Renal pelvis (tissue), 12 donors: Measurements from ENCODE around the gene KRTAP4-2. TPM values are rescaled to one million over a fixed set of nuclear protein-coding genes. Genes with fewer than 3 reads are reported as not detected.
"Not testable (repeated sequence)": the region's sequence is repeated elsewhere in the genome, so short reads cannot be mapped to it uniquely, and the experiment has no call there.

Source experiments
- DNase-seq: peaks from one replicate; pipeline ENCODE4 v3.0.0-alpha.2; 2013
- long read RNA-seq, 16 experiments: transcript quantifications; one replicate each; lab custom pipeline, GENCODE V29; 2026
- polyA plus RNA-seq, 3 donors: library from polyadenylated mRNA; unstranded; fragments of 120-200 nt; gene quantifications; one replicate each; pipeline ENCODE4 v1.2.1, GENCODE V29; 2013; ENCODE audit not compliant: insufficient read length in 3 of 3

Gene KRTAP4-2
- not detected for polyA plus RNA-seq
- long read RNA-seq, donor 1: 0 reads
- long read RNA-seq, donor 2: 0 reads
- long read RNA-seq, donor 3: 0 reads
- long read RNA-seq, donor 4: 0 reads
- long read RNA-seq, donor 5: 0 reads
- long read RNA-seq, donor 6: 0 reads
- long read RNA-seq, donor 7: 0 reads
- long read RNA-seq, donor 8: 0 reads
- long read RNA-seq, donor 9: 0 reads
- long read RNA-seq, donor 10: 0 reads
- long read RNA-seq, donor 11: 0 reads
- long read RNA-seq, donor 12: 0 reads
- long read RNA-seq, donor 13: 0 reads
- long read RNA-seq, donor 14: 0 reads
- long read RNA-seq, donor 15: 0 reads
- long read RNA-seq, donor 16: 0 reads

- DNase-seq: no peak
These were observed at the start of gene KRTAP4-2 for GRCh38 chr17:41177727-41178271. KRTAP4-2 (minus strand) TSS chr17:41178221; CDS start chr17:41178164, 57 bp downstream.

DNA sequence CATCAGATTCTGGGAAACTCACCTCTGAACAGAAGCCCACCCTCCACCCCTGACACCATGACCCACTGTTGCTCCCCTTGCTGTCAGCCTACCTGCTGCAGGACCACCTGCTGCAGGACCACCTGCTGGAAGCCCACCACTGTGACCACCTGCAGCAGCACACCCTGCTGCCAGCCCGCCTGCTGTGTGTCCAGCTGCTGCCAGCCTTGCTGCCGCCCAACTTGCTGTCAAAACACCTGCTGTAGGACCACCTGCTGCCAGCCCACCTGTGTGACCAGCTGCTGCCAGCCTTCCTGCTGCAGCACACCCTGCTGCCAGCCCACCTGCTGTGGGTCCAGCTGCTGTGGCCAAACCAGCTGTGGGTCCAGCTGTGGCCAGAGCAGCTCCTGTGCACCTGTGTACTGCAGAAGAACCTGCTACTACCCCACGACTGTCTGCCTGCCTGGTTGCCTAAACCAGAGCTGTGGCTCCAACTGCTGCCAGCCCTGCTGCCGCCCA lies 48.6 kb upstream of the KRTAP4-2 start, which contains the start of gene KRTAP9-2:
TSS of gene KRTAP9-2 (plus strand) at position 51 of the 498 bp plus-strand sequence. CDS start at position 58, 7 bp downstream.
- DNase-seq: not testable (repeated sequence)

GRCh38 chr17:41226051-41226450 lies 48.0 kb upstream of the KRTAP4-2 start:
- DNase-seq: no peak

DNA sequence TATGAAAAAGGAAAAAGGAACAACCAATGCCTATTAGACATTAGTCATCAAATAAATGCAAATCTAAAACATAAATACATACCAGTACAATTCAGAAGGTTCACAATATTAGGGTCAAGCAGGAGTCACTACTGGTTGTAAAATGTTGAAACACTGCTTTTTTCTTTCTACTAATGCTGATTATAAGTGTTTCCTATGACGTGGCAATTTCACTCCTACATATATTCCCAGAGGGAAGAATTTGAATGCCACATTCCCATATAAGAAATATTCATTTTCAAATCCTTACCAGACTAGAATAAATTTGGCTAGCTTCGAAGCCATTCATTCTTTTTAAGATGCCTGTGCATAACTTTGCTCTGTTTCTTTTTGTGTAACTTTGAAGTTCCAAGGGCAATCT lies 45.8 kb upstream of the KRTAP4-2 start:
- DNase-seq: no peak

- no peak for DNase-seq
These were observed 37.7 kb upstream of the KRTAP4-2 start for GRCh38 chr17:41215681-41216080.

DNA sequence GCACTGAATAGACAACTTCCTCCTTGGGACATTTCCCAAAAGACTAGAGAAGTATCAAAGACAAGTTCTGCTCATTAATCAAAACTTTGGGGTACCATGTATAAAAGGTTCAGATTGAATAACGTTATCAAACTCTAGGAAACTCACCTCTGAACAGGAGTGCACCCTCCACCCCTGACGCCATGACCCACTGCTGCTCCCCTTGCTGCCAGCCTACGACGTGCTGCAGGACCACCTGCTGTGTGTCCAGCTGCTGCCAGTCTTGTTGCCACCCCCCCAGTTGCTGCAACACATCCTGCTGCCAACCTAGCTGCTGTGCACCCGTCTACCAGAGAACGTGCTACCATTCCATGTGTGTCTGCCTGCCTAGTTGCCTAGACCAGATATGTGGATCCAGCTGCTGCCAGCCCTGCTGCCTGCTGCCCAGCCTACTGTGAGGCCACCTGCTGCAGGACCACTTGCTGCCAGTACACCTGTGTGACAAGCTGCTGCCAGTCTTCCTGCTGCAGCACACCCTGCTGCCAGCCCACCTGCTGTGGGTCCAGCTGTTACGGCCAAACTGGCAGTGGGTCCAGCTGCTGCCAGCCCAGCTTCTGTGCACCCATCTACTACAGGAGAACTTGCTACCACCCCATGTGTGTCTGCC lies 34.6 kb upstream of the KRTAP4-2 start:
- no peak for DNase-seq

GRCh38 chr17:41211845-41212466 lies 33.9 kb upstream of the KRTAP4-2 start:
- no peak for DNase-seq

GRCh38 chr17:41199421-41200078 lies 21.5 kb upstream of the KRTAP4-2 start:
- DNase-seq: no peak

DNA sequence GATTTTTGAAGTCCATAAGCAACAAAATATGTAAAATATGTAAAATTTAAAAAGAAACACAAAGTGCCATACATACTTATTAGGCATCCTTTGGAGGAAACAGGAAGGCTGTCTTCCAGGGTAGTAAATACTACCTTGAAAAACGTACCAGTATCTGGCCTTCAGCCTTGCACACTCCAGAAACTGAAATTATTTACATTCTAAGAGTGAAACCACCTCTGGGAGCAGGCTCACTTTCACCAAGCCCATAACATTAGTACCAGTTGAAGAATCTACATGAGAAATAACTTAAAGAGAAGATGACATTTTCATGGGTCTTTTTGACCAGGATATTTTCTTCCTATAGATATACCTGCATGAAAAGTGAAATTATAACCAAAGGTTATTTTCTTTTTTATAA lies 18.0 kb upstream of the KRTAP4-2 start:
- DNase-seq: no peak

- no peak for DNase-seq
These were observed 12.3 kb upstream of the KRTAP4-2 start for GRCh38 chr17:41190328-41190727.

DNA sequence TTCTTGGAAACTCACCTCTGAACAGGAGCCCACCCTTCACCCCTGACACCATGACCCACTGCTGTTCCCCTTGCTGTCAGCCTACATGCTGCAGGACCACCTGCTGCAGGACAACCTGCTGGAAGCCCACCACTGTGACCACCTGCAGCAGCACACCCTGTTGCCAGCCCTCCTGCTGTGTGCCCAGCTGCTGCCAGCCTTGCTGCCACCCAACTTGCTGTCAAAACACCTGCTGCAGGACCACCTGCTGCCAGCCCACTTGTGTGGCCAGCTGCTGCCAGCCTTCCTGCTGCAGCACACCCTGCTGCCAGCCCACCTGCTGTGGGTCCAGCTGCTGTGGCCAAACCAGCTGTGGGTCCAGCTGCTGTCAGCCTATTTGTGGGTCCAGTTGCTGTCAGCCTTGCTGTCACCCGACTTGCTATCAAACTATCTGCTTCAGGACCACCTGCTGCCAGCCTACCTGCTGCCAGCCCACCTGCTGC lies 11.9 kb upstream of the KRTAP4-2 start, which contains the start of gene KRTAP9-1:
TSS of gene KRTAP9-1 (plus strand) at position 51 of the 482 bp plus-strand sequence. CDS start at position 51, 0 bp downstream.
- DNase-seq: not testable (repeated sequence)

DNA sequence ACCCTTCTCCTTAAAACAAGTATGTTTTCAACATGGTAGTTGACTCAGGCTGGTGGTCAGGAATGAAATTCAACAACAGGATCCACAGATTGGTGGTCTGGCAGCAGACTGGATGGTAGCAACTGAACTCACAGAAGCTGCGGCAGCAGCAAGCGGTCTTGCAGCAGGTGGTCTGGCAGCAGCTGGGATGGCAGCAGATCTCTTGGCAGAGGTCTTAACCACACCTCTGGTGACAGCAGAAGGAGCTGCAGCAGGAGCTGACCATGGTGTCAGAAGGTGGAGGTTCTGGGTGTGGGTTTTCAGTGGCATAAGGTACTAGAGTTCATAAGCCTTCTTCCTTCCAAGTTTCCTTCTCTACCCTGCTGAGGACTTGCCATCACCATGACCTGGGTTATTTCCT lies 8.9 kb upstream of the KRTAP4-2 start:
- no peak for DNase-seq

GRCh38 chr17:41185001-41185400 lies 7.0 kb upstream of the KRTAP4-2 start:
- DNase-seq: no peak

DNA sequence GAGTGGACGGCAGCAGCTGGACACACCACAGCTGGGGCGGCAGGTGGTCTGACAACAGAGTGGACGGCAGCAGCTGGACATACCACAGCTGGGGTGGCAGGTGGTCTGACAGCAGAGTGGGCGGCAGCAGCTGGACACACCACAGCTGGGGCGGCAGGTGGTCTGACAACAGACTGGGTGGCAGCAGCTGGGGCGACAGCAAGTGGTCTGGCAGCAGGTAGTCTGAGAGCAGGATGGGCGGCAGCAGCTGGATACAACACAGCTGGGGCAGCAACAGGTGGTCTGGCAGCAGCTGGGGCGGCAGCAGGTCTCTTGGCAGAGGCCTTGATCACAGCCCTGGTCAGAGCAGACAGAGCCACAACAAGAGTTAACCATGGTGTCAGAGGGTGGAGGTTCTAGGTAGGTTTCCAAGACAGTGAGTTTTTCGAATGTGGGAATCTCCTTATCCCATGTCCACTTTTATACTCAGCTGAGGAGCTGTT lies 6.5 kb upstream of the KRTAP4-2 start, which contains the start of gene KRTAP4-1:
TSS of gene KRTAP4-1 (minus strand) at position 432 of the 482 bp plus-strand sequence. CDS start at position 375, 57 bp downstream.
- DNase-seq: no peak

GRCh38 chr17:41178843-41179616 lies 1.0 kb upstream of the KRTAP4-2 start:
- DNase-seq: no peak

DNA sequence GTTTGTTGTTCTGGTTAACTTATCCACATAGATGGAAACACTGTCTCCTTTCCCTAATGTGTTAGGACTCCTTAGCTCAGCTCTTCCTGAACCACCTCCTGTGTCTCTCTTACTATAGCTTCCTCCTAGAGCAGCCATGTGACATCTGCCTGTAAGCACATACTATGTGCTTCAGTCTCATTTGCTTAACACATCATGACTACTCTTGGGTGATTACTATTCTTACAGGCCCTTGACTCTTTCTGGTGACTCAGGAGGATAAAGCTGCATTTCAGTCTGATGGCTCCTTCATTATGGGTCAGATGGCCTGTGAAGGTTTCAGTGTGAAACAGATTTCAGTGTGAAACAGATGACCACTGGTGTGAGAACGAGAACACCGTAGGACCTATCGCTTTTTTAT lies 320 bp upstream of the KRTAP4-2 start:
- DNase-seq: no peak

DNA sequence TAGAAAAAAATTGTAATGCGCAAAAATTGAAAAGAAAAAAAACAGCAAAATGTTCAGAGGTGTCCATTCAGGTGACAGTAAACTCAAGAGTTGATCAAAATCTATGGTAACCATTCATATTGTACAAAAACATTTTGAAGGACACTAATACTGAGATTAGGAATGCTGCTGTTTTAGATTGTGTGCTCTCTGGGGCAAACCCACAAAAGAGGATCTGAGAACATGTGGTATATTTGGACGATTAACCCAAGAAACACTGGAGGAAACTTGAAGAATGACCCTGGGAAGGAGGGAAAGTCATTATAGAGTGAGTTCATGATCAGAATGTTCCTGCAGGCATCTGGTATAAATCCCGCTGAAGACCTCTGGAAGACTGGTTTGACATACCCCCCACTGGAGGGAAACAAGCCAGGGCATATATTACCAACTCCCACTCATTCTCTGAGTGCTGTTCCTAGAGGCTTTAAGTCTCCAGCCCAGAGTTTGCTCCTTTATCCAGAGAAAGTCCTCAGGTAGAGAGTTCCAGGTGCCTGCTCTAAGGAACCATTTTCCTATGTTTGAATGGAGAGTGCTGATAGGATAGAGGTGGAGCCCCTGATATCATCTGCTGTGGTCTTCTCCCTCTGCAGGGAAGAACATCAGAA lies 1.2 kb downstream of the KRTAP4-2 start:
- DNase-seq: no peak

DNA sequence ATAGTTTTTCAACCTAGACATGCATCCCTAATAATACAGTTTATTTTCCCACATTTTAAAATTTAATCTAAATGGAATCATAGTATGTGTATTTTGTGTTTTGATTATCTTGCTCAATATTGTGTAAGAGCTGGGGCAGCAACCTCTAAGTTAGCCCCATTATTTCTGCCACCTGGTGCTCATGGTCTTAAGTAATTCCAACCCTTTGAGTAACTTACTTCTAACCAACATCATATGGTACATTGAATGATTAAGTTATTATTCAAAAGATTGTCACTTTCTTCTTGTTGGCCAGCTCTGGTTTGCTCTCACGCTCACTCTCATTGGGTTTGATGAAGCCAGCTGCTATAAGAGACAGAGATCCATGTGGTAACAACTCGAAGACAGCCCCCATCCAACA lies 6.1 kb downstream of the KRTAP4-2 start:
- no peak for DNase-seq

- DNase-seq: no peak
These were observed 9.9 kb downstream of the KRTAP4-2 start, which contains the start of gene KRTAP4-3 for GRCh38 chr17:41168121-41168520. KRTAP4-3 (minus strand) TSS chr17:41168221; CDS start chr17:41168172, 49 bp downstream.

DNA sequence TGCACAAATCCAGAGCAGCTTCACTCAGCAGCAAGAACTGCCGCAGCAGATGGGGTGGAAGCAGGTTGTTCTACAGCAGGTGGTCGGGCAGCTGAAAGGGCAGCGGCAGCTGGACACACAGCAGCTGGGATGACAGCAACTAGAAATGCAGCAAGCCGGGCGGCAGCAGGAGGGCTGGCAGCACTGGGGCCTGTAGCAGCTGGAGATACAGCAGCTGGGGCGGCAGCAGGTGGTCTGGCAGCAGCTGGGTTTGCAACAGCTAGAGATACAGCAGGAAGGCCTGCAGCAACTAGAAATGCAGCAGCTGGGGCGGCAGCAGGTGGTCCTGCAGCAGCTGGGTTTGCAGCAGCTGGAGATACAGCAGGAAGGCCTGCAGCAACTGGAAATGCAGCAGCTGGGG lies 10.5 kb downstream of the KRTAP4-2 start:
- no peak for DNase-seq
